Gastrocnemius medialis (tissue), 4 donors: ENCODE data around the gene PIEZO1. TPM values are rescaled to one million over a fixed set of nuclear protein-coding genes. Genes with fewer than 3 reads are reported as not detected.
"Not testable (repeated sequence)": the region's sequence is repeated elsewhere in the genome, so short reads cannot be mapped to it uniquely, and the experiment has no call there.

ENCODE experiments used
- ATAC-seq, 2 donors: fragments of 150-250 bp; one replicate each; pipeline ENCODE4 v1.9.1; 2016
- DNase-seq, 2 donors: peaks; one replicate each; pipeline ENCODE4 v3.0.0-alpha.2; 2019
- H3K27ac ChIP-seq, 4 donors: fragments of 200-600 bp; sonication (generic); 1 replicate in 1 of 4; 2 replicates in 3 of 4; pipeline ENCODE4 v1.5.1; 2016 to 2018; ENCODE audit warnings: mild to moderate bottlenecking in 2 of 4, moderate library complexity in 1 of 4
- H3K27me3 ChIP-seq, 3 donors: fragments of 200-600 bp; sonication (generic) in 2 of 3; 1 replicate in 1 of 3; 2 replicates in 2 of 3; pipeline versions ENCODE4 v1.5.1 to v1.6.0; 2016 to 2019; ENCODE audit warnings: mild to moderate bottlenecking in 1 of 3, moderate library complexity in 1 of 3
- H3K36me3 ChIP-seq, 2 donors: fragments of 200-600 bp; sonication (generic) in 1 of 2; one replicate each; pipeline ENCODE4 v1.5.1; 2017 to 2018
- H3K4me1 ChIP-seq, 2 donors: fragments of 200-600 bp; sonication (generic) in 1 of 2; one replicate each; pipeline ENCODE4 v1.5.1; 2016 to 2017; ENCODE audit warnings: mild to moderate bottlenecking in 2 of 2
- H3K4me3 ChIP-seq, 4 donors: fragments of 200-600 bp; sonication (generic) in 3 of 4; 1 replicate in 1 of 4; 2 replicates in 3 of 4; pipeline ENCODE4 v1.5.1; 2016 to 2019; ENCODE audit warnings: mild to moderate bottlenecking in 2 of 4
- H3K9me3 ChIP-seq, 3 donors: fragments of 200-600 bp; sonication (generic) in 2 of 3; 1 replicate in 1 of 3; 2 replicates in 2 of 3; pipeline ENCODE4 v1.5.1; 2016 to 2019
- POLR2A ChIP-seq, 2 donors: fragments of 450-650 bp; IDR thresholded peaks; one replicate each; pipeline ENCODE4 v1.6.1; 2017; ENCODE audit warnings: antibody characterized with exemption in 2 of 2, mild to moderate bottlenecking in 2 of 2, moderate library complexity in 2 of 2
- in situ Hi-C, 4 donors: fragments of 200-750 bp; cut with MboI; loops; one replicate each; pipeline versions ENCODE4 v1.15.0 to v1.8.0; 2017; ENCODE audit warnings: low sequenced_read_pairs in 4 of 4
- intact Hi-C: fragments of 100-400 bp; cut with DNase I; formaldehyde crosslinking; loops from one replicate; pipeline ENCODE4 v1.15.1; 2023; ENCODE audit warnings: low total_unique reads
- total RNA-seq, 4 donors: library from RNA; depleted of rRNA; stranded (reverse); fragments of >200 nt; gene quantifications; one replicate each; pipeline versions ENCODE4 v1.1.0 to v1.2.3, GENCODE V29; 2016
- TF ChIP-seq, protein P1 (sequence below), 5 experiments: fragments of 450-650 bp in 3 of 5; fragments of 200-600 bp in 2 of 5; sonication (generic) in 2 of 5; IDR thresholded peaks in 4 of 5; conservative IDR thresholded peaks in 1 of 5; 1 replicate in 4 of 5; 2 replicates in 1 of 5; pipeline ENCODE4 v1.5.1; 2016 to 2019; ENCODE audit warnings: antibody characterized with exemption in 5 of 5, mild to moderate bottlenecking in 3 of 5, moderate library complexity in 3 of 5

Gene PIEZO1
- total RNA-seq, 4 donors from 2014 or later: 9.0 to 37.0 (median 16.5) TPM

DNA sequence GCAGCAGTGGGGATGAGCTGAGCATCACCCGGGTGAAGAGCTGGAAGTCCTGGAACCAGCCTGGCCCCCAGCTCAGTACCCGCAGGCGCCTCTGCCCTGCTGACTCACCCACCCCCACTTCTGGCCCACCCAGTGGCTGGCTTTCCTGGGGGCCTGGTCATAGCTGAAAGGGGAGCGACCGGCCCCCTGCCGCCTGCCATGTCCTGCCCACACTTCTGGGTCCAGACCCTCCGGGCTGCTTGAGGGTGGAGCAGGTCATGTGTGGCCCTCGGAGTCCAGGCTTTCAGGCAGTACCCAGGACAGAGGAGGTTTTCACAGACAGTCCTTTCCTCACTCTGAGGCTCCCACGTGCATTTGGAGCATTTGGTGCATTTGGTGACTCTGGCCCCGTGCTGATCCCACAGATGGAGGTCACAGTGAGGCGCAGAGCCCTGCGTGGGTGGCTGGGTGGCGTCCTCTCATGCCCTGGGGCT lies 7.1 kb upstream of the PIEZO1 start:
- ATAC-seq (no peak), DNase-seq (no peak)
- H3K27ac ChIP-seq: no peak overlapping the region
- no peak overlapping the region for H3K4me3 ChIP-seq
- intact Hi-C loops (no loop called here), in situ Hi-C loops (no loop called here)
- no peaks in the 10 kb centered on the region for H3K4me1 ChIP-seq
- TF ChIP-seq, protein P1, sequence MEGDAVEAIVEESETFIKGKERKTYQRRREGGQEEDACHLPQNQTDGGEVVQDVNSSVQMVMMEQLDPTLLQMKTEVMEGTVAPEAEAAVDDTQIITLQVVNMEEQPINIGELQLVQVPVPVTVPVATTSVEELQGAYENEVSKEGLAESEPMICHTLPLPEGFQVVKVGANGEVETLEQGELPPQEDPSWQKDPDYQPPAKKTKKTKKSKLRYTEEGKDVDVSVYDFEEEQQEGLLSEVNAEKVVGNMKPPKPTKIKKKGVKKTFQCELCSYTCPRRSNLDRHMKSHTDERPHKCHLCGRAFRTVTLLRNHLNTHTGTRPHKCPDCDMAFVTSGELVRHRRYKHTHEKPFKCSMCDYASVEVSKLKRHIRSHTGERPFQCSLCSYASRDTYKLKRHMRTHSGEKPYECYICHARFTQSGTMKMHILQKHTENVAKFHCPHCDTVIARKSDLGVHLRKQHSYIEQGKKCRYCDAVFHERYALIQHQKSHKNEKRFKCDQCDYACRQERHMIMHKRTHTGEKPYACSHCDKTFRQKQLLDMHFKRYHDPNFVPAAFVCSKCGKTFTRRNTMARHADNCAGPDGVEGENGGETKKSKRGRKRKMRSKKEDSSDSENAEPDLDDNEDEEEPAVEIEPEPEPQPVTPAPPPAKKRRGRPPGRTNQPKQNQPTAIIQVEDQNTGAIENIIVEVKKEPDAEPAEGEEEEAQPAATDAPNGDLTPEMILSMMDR (IDR thresholded peaks at IDR 0.05 in 4 of 5, conservative IDR thresholded peaks at IDR 0.05 in 1 of 5): no peak
- TF ChIP-seq POLR2A (IDR thresholded peaks at IDR 0.05): no peak
- H3K27me3 ChIP-seq: peaks cover 17 to 24% (median 22%) of the 10 kb centered on the region in 3 donors
- no peaks in the 10 kb centered on the region for H3K9me3 ChIP-seq
- H3K36me3 ChIP-seq: no peaks in the 10 kb centered on the region

DNA sequence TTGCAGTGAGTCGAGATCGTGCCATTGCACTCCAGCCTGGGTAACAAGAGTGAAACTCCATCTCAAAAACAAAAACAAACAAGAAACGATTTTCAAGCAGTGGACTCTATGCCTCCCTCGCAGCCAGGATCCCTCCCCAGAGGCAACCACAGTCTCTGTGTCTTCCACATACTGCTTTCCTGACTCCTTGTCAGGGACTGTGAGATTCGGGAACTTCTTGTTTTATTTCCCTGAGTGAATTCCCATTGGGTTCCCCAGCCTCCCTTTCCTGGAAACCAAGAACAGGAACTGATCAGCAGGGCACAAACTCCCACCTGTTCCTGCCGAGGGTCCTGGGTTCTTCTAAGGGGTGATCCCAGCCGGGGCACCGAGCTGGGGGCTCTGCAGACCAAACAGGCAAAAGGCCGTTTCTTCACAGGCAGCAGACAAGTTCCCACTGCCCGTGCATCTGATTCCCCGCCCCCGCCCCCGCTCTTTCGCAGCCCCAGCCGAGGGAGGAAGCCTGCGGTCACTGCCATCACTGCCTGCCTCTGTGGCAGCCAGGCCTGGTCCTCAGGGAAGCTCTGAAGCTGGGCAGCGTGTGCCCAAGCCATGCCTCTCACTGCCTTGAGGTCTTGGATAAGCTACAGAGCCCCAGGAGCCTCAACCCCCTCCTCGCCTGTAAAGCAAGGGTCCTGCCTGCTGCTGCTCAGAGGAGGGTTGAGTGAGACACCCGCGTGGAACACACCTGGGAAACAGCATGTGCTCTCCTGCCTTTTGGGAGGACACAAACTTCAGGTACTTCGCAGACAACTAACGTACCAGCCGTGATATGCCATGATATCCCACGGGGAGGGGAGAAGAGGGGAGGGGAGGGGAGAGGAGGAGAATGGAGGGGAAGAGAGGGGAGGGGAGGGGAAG lies 5.5 kb upstream of the PIEZO1 start:
- no peaks in the 10 kb centered on the region for H3K9me3 ChIP-seq

DNA sequence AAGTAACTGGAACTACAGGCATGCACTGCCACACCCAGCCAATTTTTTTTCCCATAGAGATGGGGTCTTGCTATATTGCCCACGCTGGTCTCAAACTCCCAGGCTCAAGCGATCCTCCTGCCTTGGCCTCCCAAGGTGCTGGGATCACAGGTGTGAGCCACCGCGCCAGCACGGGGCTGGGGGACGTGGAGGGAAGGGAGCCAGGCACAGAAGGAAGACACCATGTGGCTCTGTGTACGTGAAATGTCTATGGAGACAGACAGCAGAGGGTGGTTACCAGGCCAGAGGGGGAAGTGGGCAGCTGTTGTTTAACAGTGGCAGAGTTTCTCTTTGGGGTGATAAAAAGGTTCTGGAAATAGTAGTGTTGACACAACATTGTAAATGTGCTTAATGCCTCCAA lies 4.6 kb upstream of the PIEZO1 start:
- no peak for ATAC-seq
- no peak for DNase-seq
- no peak overlapping the region for H3K27ac ChIP-seq
- peaks cover 17 to 28% (median 24%) of the 10 kb centered on the region in 3 donors for H3K27me3 ChIP-seq
- H3K36me3 ChIP-seq: no peaks in the 10 kb centered on the region
- TF ChIP-seq, protein P1 (IDR thresholded peaks at IDR 0.05 in 4 of 5, conservative IDR thresholded peaks at IDR 0.05 in 1 of 5): no peak
- no peak for TF ChIP-seq POLR2A (IDR thresholded peaks at IDR 0.05)
- no peak overlapping the region for H3K4me3 ChIP-seq
- H3K9me3 ChIP-seq: no peaks in the 10 kb centered on the region
- H3K4me1 ChIP-seq: no peaks in the 10 kb centered on the region
- intact Hi-C loops (no loop called here), in situ Hi-C loops (no loop called here)

More for the DNA sequence above, 5.5 kb upstream of the PIEZO1 start:
- in situ Hi-C loops (no loop called here), intact Hi-C loops (no loop called here)
- Histone ChIP-seq H3K36me3 (no peaks in the 10 kb centered on the region), H3K27ac (no peak overlapping the region), H3K4me1 (no peaks in the 10 kb centered on the region), H3K4me3 (no peak overlapping the region), H3K27me3 (peaks cover 17 to 25% (median 24%) of the 10 kb centered on the region in 3 donors)
- TF ChIP-seq, protein P1 (IDR thresholded peaks at IDR 0.05 in 4 of 5, conservative IDR thresholded peaks at IDR 0.05 in 1 of 5): no peak
- no peak for TF ChIP-seq POLR2A (IDR thresholded peaks at IDR 0.05)
- DNase-seq: no peak
- no peak for ATAC-seq

DNA sequence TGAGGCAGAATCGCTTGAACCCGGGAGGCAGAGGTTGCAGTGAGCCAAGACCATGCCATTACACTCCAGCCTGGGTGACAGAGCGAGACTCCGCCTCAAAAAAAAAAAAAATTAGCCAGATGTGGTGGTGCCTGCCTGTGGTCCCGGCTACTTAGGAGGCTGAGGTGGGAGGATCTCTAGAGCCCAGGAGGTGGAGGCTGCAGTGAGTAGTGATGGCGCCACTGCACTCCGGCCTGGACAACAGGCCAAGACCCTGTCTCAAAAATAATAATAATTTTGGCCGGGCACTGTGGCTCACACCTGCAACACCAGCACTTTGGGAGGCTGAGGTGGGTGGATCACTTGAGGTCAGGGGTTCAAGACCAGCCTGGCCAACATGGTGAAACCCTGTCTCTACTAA lies 3.7 kb upstream of the PIEZO1 start:
- intact Hi-C loops, in situ Hi-C loops: not testable (repeated sequence)

DNA sequence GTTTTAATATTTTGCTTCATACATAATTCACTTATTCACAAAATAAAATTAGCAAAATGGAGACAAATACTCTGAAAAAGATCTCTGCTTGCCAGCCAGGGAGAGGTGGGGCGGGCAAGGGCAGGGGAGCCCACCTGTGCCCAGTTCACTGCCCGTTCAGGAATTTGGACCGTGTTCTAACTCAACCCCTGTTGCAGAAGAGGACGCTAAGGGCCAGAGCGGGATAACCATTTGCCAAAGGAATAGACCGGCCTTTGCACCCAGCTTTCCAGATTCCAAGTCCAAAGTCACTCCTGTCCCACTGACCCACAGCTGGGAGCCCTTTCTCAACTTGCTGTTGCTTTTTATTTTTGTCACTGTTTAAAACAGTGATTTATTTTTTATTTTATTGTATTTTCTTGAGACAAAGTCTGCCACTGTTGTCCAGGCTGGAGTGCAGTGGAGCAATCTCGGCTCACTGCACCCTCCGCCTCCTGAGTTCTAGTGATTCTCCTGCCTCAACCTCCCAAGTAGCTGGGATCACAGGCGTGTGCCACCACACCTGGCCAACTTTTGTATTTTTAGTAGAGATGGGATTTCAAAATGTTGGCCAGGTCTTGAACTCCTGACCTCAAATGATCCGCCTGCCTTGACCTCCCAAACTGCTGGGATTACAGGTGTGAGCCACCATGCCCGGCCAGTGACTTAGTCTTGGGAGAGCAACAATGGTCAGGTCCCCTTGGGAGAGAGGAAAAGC lies 2.7 kb upstream of the PIEZO1 start:
- Histone ChIP-seq H3K4me3 (no peak overlapping the region), H3K27me3 (peaks cover 14 to 28% (median 22%) of the 10 kb centered on the region in 3 donors), H3K4me1 (peaks cover 0 to 4% of the 10 kb centered on the region in 2 donors), H3K27ac (no peak overlapping the region), H3K36me3 (no peaks in the 10 kb centered on the region), H3K9me3 (no peaks in the 10 kb centered on the region)
- intact Hi-C loops (no loop called here), in situ Hi-C loops (no loop called here)
- no peak for DNase-seq
- TF ChIP-seq, protein P1 (IDR thresholded peaks at IDR 0.05 in 4 of 5, conservative IDR thresholded peaks at IDR 0.05 in 1 of 5): no peak
- TF ChIP-seq POLR2A (IDR thresholded peaks at IDR 0.05): no peak
- no peak for ATAC-seq

More for the DNA sequence above, 3.7 kb upstream of the PIEZO1 start:
- not testable (repeated sequence) for H3K27ac ChIP-seq, H3K4me3 ChIP-seq, H3K36me3 ChIP-seq, DNase-seq, ATAC-seq, H3K9me3 ChIP-seq, H3K4me1 ChIP-seq
- H3K27me3 ChIP-seq: peaks cover 22 to 33% (median 28%) of the 10 kb centered on the region in 3 donors
